GM21717 (cell line): Measurements from ENCODE around the gene BAG3.

Source experiments
- ATAC-seq: cut with Tn5 transposase; IDR thresholded peaks from one replicate; pipeline ENCODE4 v1.9.1; 2021; ENCODE audit warnings: mild to moderate bottlenecking, moderate library complexity; ENCODE audit not compliant: unreplicated experiment

The BAG3 gene

GRCh38 chr10:119725828-119726675 is 74.9 kb downstream of the BAG3 start, which contains the start of gene INPP5F:
Gene INPP5F, plus strand, starts transcription at chr10:119726050. Its CDS starts 213 bp downstream, at chr10:119726263.
- peak; percentile 93 for ATAC-seq

- ATAC-seq, result no peak
Measured at GRCh38 chr10:119726676-119727261, 75.6 kb downstream of the BAG3 start.
